Measurements from ENCODE around the gene UGT1A8.

GRCh38 chr2:233816771-233817170 lies 199.3 kb downstream of the UGT1A8 start:
- TF ChIP-seq, protein P1, sequence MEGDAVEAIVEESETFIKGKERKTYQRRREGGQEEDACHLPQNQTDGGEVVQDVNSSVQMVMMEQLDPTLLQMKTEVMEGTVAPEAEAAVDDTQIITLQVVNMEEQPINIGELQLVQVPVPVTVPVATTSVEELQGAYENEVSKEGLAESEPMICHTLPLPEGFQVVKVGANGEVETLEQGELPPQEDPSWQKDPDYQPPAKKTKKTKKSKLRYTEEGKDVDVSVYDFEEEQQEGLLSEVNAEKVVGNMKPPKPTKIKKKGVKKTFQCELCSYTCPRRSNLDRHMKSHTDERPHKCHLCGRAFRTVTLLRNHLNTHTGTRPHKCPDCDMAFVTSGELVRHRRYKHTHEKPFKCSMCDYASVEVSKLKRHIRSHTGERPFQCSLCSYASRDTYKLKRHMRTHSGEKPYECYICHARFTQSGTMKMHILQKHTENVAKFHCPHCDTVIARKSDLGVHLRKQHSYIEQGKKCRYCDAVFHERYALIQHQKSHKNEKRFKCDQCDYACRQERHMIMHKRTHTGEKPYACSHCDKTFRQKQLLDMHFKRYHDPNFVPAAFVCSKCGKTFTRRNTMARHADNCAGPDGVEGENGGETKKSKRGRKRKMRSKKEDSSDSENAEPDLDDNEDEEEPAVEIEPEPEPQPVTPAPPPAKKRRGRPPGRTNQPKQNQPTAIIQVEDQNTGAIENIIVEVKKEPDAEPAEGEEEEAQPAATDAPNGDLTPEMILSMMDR (IDR thresholded peaks at IDR 0.05; ENCODE audit: low read depth, low read length), result no peak
- TF ChIP-seq MAX (IDR thresholded peaks at IDR 0.05; ENCODE audit: low read depth, low read length), result no peak
- no peak for TF ChIP-seq POLR2A (IDR thresholded peaks at IDR 0.05; ENCODE audit: extremely low read depth, insufficient read length)
- no peak for TF ChIP-seq MYC (IDR thresholded peaks at IDR 0.05; ENCODE audit: low read depth, low read length)
